Myocyte (in vitro differentiated cells): ENCODE results near the gene PGLYRP1. TPM values are rescaled to one million over a fixed set of nuclear protein-coding genes. Genes with fewer than 3 reads are reported as not detected.

Experiments
- DNase-seq: peaks from one replicate; pipeline ENCODE4 v3.0.0-alpha.2; 2012; ENCODE audit warnings: low read depth
- microRNA counts: library from miRNA; unstranded; fragments of <30 nt; microRNA quantifications from one replicate; lab custom pipeline; 2016
- microRNA-seq: library from miRNA; unstranded; fragments of <30 nt; microRNA quantifications from one replicate; pipeline ENCODE4, GENCODE V29; 2016
- total RNA-seq: library from RNA; depleted of rRNA; stranded (reverse); fragments of >200 nt; gene quantifications from 2 replicates; pipeline ENCODE4 v1.2.3, GENCODE V29; 2014

Gene PGLYRP1
- total RNA-seq, 1 donor from 2014 or later: not detected

DNA sequence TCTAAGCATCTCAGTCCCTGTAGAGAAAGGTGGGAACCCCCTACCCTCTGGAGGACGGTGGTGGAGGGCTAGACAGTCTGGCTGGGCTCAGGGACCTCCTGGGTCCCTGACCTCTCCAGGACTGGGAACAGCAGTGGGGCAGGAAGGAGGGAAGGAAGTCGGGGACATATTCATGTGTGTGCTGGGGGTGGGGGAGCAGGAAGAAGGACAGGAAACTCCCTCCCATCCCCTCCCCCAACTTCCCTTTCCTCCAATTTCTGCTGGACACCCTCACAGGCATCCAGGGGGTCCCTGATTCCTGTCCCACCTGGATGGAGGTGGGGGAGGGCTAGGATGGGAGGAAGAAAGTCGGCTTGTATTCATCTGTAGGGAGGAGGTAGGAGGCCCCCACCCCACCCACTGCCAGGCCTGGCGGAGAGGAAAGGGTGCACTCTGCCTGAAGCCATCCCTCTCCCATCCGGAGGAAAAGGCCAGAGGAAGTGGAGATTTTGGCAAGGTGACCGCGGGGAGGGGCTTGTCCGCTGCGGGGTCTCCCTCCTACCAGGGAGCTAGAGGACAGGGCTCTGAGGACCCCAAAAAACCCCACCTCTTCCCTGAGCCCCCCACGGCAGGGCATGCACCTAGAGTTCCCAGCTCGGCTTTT, 51.5 kb downstream of the PGLYRP1 start:
- no peak for DNase-seq

DNA sequence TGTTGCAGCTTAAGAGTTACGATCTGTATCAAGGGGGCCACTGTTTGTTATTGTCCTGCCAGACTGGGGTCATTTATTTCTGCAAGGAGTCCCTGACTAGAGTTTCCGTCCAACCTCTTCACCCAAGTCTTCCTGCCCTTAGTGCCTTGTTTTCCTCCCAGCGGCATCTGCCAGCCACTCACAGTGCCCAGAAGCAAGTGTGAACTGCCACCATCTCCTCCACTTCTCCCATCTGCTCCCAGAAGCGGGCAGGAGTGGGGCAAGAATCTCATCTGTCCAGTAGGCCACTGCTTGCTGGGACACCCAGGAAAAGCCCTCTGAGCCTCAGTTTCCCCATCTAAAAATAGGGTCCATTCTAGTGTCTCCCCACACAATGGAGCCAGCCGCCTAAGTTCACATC, 53.2 kb downstream of the PGLYRP1 start:
- no peak for DNase-seq

MicroRNAs within 50 kb of the gene (microRNA counts, 767-probe panel; counts per million panel counts)
- microRNA hsa-miR-769-3p (lab: Ali Mortazavi, UCI): not detected
- microRNA hsa-miR-769-5p (lab: Ali Mortazavi, UCI): not detected

Small RNA genes lying within 50 kb of the gene (microRNA-seq; reads per million reads assigned to microRNA genes)
- 192 reads per million, percentile 64 among the genes with 10 or more reads in this experiment for gene MIR769

Other genes starting within 250 kb of the PGLYRP1 start
- gene DMPK, start 240.6 kb downstream of the PGLYRP1 start, total RNA-seq: 907 and 1,143 TPM in 2 replicates
- gene DMWD, start 230.2 kb downstream of the PGLYRP1 start, total RNA-seq: 60.2 and 62.3 TPM in 2 replicates
- gene RSPH6A, start 207.7 kb downstream of the PGLYRP1 start, total RNA-seq: 0.11 TPM in 1 of 2 replicates, not detected in the other
- gene SYMPK, start 159.9 kb downstream of the PGLYRP1 start, total RNA-seq: 39.8 and 40.5 TPM in 2 replicates
- not detected in 2 replicates for gene FOXA3, start 158.7 kb downstream of the PGLYRP1 start, total RNA-seq
- 45.1 and 52.6 TPM in 2 replicates for gene IRF2BP1, start 136.9 kb downstream of the PGLYRP1 start, total RNA-seq
- gene MYPOP, start 120.4 kb downstream of the PGLYRP1 start, total RNA-seq: 5.1 and 5.8 TPM in 2 replicates
- not detected in 2 replicates for gene NANOS2, start 108.3 kb downstream of the PGLYRP1 start, total RNA-seq
- gene NOVA2, start 49.2 kb downstream of the PGLYRP1 start, total RNA-seq: not detected in 2 replicates
- gene CCDC61, start 27.6 kb downstream of the PGLYRP1 start, total RNA-seq: 7.0 and 10.9 TPM in 2 replicates
- gene IGFL4, start 17.9 kb upstream of the PGLYRP1 start, total RNA-seq: 0.10 and 0.91 TPM in 2 replicates
- not detected in 2 replicates for gene IGFL3, start 101.6 kb upstream of the PGLYRP1 start, total RNA-seq
- gene IGFL2, start 125.2 kb upstream of the PGLYRP1 start, total RNA-seq: not detected in 2 replicates
- gene IGFL1, start 206.7 kb upstream of the PGLYRP1 start, total RNA-seq: not detected in 2 replicates